Pancreas (tissue), 10 donors: Measurements from ENCODE around the gene RUNX1. TPM values are rescaled to one million over a fixed set of nuclear protein-coding genes. Genes with fewer than 3 reads are reported as not detected.

Experiments used
- ATAC-seq, 4 donors: fragments of 200-7000 bp; cut with Tn5 transposase; one replicate each; pipeline versions ENCODE4 v1.8.0 to v1.9.1; 2020; ENCODE audit warnings: mild to moderate bottlenecking in 4 of 4, moderate library complexity in 4 of 4
- DNase-seq, 6 donors: peaks; one replicate each; pipeline ENCODE4 v3.0.0-alpha.2; 2020
- FAIRE-seq: peaks from 2 replicates; lab custom pipeline; 2012; peaks lifted over from hg19 to GRCh38; lab: Jason Lieb, UNC
- H3K27ac ChIP-seq, 4 donors: fragments of 200-600 bp; sonication (generic); 1 replicate in 3 of 4; 2 replicates in 1 of 4; pipeline versions ENCODE4 v1.5.0 to v1.8.0; 2020
- H3K27me3 ChIP-seq, 4 donors: fragments of 200-600 bp; one replicate each; pipeline ENCODE4 v1.8.0; 2021
- H3K36me3 ChIP-seq, 3 donors: fragments of 200-600 bp; sonication (generic) in 1 of 3; one replicate each; pipeline versions ENCODE4 v1.5.0 to v1.8.0; 2020 to 2021
- H3K4me1 ChIP-seq, 3 donors: fragments of 200-600 bp; one replicate each; pipeline ENCODE4 v1.8.0; 2021
- H3K4me3 ChIP-seq, 4 donors: fragments of 200-600 bp; sonication (generic) in 2 of 4; one replicate each; pipeline versions ENCODE4 v1.5.0 to v1.8.0; 2020 to 2021
- H3K9me3 ChIP-seq, 4 donors: fragments of 200-600 bp; one replicate each; pipeline ENCODE4 v1.8.0; 2021
- CTCF ChIP-seq, 4 donors: fragments of 200-600 bp; sonication (generic) in 3 of 4; IDR thresholded peaks; one replicate each; pipeline versions ENCODE4 v1.5.0 to v1.8.0; 2021; ENCODE audit warnings: antibody characterized with exemption in 4 of 4
- WGBS, 2 donors: extraction: QIAGEN DNeasy Blood & Tissue Kit; methylation state at CpG; one replicate each; pipeline ENCODE4 v1.1.7; 2013; 5-methylcytosine and 5-hydroxymethylcytosine counted together
- intact Hi-C, 3 donors: fragments of 100-400 bp; cut with DNase I; formaldehyde crosslinking; loops; one replicate each; pipeline versions ENCODE4 v1.11.1 to v1.14.2; 2022
- polyA plus RNA-seq, 2 donors: library from polyadenylated mRNA; stranded (reverse); fragments of 200-250 nt; gene quantifications; one replicate each; pipeline ENCODE4 v1.2.3, GENCODE V29; 2013
- total RNA-seq, 6 donors: library from RNA; stranded (reverse); fragmentation: NEBNext Ultra II Directional in 4 of 6; extraction: Animal tissue kit (Norgen Biotek cat#: 25700) in 4 of 6; gene quantifications; one replicate each; pipeline versions ENCODE4 v1.2.1 to v1.2.4, GENCODE V29; 2021 to 2023
- donor health status: healthy with polysubstance abuse.
- donor health status: DM: no; HTN: no; CAD: no; lungs with moderate emphysema.
- donor health status: DM: no; HTN: no; CAD: no.
- donor health status: control.
- donor health status: control.
- donor health status: Bipolar disorder and iron deficiency.
- donor health status: DM: yes; HTN: yes; CAD: no.
- donor health status: DM: no; HTN: no; CAD: no.
- donor health status: DM: no; HTN: no; CAD: no.
- donor health status: DM: yes; HTN: yes; CAD: no.

Gene RUNX1
- total and polyA plus RNA-seq, 8 donors: 2.1 to 38.2 (median 4.5) TPM

- Histone ChIP-seq H3K27ac (peak overlapping the region in 1 of 4 donors; percentile 55), H3K9me3 (no peaks in the 10 kb centered on the region), H3K36me3 (no peaks in the 10 kb centered on the region), H3K27me3 (no peaks in the 10 kb centered on the region), H3K4me3 (no peak overlapping the region), H3K4me1 (peaks cover 4 to 25% (median 20%) of the 10 kb centered on the region in 3 donors)
- ATAC-seq (peak in 3 of 4 donors; percentile 32 to 58 (median 49)), FAIRE-seq (no peak), DNase-seq (peak in 1 of 6 donors; percentile 25)
- intact Hi-C loops: no loop called here
- no peak for TF ChIP-seq CTCF (IDR thresholded peaks at IDR 0.05)
- WGBS, 2 donors: 46 to 49% methylated on average over 3 of the region's 3 CpGs
Measured at GRCh38 chr21:34878501-34878900, 170.6 kb downstream of the RUNX1 start.

GRCh38 chr21:34877485-34878128, 171.5 kb downstream of the RUNX1 start:
- Histone ChIP-seq H3K36me3 (no peaks in the 10 kb centered on the region), H3K4me3 (no peak overlapping the region), H3K27me3 (no peaks in the 10 kb centered on the region), H3K4me1 (peaks cover 4 to 25% (median 20%) of the 10 kb centered on the region in 3 donors), H3K9me3 (no peaks in the 10 kb centered on the region), H3K27ac (peak overlapping the region in 3 of 4 donors; percentile 45 to 59 (median 55))
- TF ChIP-seq CTCF (IDR thresholded peaks at IDR 0.05): no peak
- ATAC-seq (peak; percentile 90 to 94 (median 92)), FAIRE-seq (no peak), DNase-seq (peak; percentile 80 to 90 (median 88))
- WGBS, 2 donors: 29 to 31% methylated on average over 10 of the region's 10 CpGs
- intact Hi-C loops: no loop called here

GRCh38 chr21:34875830-34876229, 173.3 kb downstream of the RUNX1 start:
- DNase-seq (no peak), FAIRE-seq (no peak), ATAC-seq (no peak)
- Histone ChIP-seq H3K27me3 (no peaks in the 10 kb centered on the region), H3K9me3 (no peaks in the 10 kb centered on the region), H3K4me3 (no peak overlapping the region), H3K27ac (no peak overlapping the region), H3K36me3 (no peaks in the 10 kb centered on the region), H3K4me1 (peaks cover 4 to 25% (median 20%) of the 10 kb centered on the region in 3 donors)
- no peak for TF ChIP-seq CTCF (IDR thresholded peaks at IDR 0.05)
- intact Hi-C loops: no loop called here
- 87 to 88% methylated on average over 6 of the region's 6 CpGs for WGBS, 2 donors

GRCh38 chr21:34874684-34875513, 174.2 kb downstream of the RUNX1 start:
- Histone ChIP-seq H3K4me3 (no peak overlapping the region), H3K36me3 (no peaks in the 10 kb centered on the region), H3K27me3 (no peaks in the 10 kb centered on the region), H3K4me1 (peaks cover 4 to 25% (median 20%) of the 10 kb centered on the region in 3 donors), H3K27ac (no peak overlapping the region), H3K9me3 (no peaks in the 10 kb centered on the region)
- DNase-seq (no peak), ATAC-seq (no peak), FAIRE-seq (no peak)
- 79% methylated on average over 8 of the region's 8 CpGs for WGBS, 2 donors
- no peak for TF ChIP-seq CTCF (IDR thresholded peaks at IDR 0.05)
- intact Hi-C loops: no loop called here
